Measurements from ENCODE around the gene CLDN2. TPM values are rescaled to one million over a fixed set of nuclear protein-coding genes. Genes with fewer than 3 reads are reported as not detected.

CLDN2 gene
- total RNA-seq, 4 donors from 2014 or later: 0.16 TPM; not detected in 3

- H3K36me3 ChIP-seq: no peaks in the 10 kb centered on the region
- in situ Hi-C loops (cut with MboI; ENCODE audit: low sequenced_read_pairs in 4 of 4) (no loop called here), intact Hi-C loops (cut with DNase I; ENCODE audit: low total_unique reads) (no loop called here)
- no peak overlapping the region for H3K27ac ChIP-seq
- DNase-seq (no peak), ATAC-seq (no peak)
- TF ChIP-seq CTCF (IDR thresholded peaks at IDR 0.05 in 4 of 5, conservative IDR thresholded peaks at IDR 0.05 in 1 of 5): no peak
- TF ChIP-seq POLR2A (IDR thresholded peaks at IDR 0.05): no peak
- H3K4me1 ChIP-seq: no peaks in the 10 kb centered on the region
- no peak overlapping the region for H3K4me3 ChIP-seq
- H3K27me3 ChIP-seq: no peaks in the 10 kb centered on the region
- no peaks in the 10 kb centered on the region for H3K9me3 ChIP-seq
These were observed 29.2 kb downstream of the CLDN2 start for GRCh38 chrX:106949366-106949765.

DNA sequence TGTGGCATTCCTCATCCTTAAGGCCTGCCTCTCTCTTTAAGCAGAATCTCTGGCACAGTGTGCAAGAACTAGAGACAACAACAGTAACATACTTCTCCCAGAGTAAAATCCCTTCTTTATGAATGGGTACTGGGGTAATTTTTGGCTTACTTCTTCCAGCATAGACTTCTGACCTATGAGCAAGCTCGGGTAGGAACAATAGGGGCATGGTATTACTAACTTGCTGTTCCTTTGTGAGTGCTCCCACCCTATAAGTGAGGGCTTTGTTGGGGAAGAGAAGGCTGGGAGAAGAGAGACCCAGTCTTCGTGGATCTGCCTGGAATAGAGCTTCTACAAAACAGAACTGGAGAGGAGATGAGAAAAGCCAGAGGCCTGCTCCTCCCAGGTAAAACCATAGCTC, 30.2 kb downstream of the CLDN2 start:
- no peak overlapping the region for H3K27ac ChIP-seq
- H3K9me3 ChIP-seq: no peaks in the 10 kb centered on the region
- H3K36me3 ChIP-seq: no peaks in the 10 kb centered on the region
- no peaks in the 10 kb centered on the region for H3K27me3 ChIP-seq
- in situ Hi-C loops (cut with MboI; ENCODE audit: low sequenced_read_pairs in 4 of 4): loop anchor here in 1 of 4 donors (10.0 kb wide), 1 partner anchor 56 kb away; no protein-coding TSS in a partner anchor
- ATAC-seq: no peak
- TF ChIP-seq CTCF (IDR thresholded peaks at IDR 0.05 in 4 of 5, conservative IDR thresholded peaks at IDR 0.05 in 1 of 5) (no peak), POLR2A (IDR thresholded peaks at IDR 0.05) (no peak)
- intact Hi-C loops (cut with DNase I; ENCODE audit: low total_unique reads): no loop called here
- no peak for DNase-seq
- H3K4me1 ChIP-seq: no peaks in the 10 kb centered on the region
- H3K4me3 ChIP-seq: no peak overlapping the region

DNA sequence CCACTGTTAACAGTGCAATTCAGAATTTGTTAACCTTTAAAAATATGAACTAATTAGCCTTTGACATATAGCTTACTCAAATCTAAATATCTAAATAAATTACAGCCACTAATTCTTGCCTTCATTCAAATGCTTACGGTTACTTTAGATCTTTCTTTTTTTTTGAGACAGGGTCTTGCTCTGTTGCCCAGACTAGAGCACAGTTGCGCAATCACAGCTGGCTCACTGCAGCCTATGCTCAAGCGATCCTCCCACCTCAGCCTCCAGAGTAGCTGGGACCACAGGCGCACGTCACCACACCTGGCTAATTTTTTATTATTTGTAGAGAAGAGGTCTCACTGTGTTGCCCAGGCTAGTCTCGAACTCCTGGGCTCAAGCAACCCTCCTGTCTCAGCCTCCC, 31.0 kb downstream of the CLDN2 start:
- H3K27ac ChIP-seq: no peak overlapping the region
- TF ChIP-seq POLR2A (IDR thresholded peaks at IDR 0.05) (no peak), CTCF (IDR thresholded peaks at IDR 0.05 in 4 of 5, conservative IDR thresholded peaks at IDR 0.05 in 1 of 5) (no peak)
- H3K27me3 ChIP-seq: no peaks in the 10 kb centered on the region
- intact Hi-C loops (cut with DNase I; ENCODE audit: low total_unique reads) (no loop called here), in situ Hi-C loops (cut with MboI; ENCODE audit: low sequenced_read_pairs in 4 of 4) (loop anchor here in 1 of 4 donors (10.0 kb wide), 1 partner anchor 56 kb away; no protein-coding TSS in a partner anchor)
- DNase-seq: no peak
- no peaks in the 10 kb centered on the region for H3K9me3 ChIP-seq
- H3K4me3 ChIP-seq: no peak overlapping the region
- ATAC-seq: no peak
- no peaks in the 10 kb centered on the region for H3K36me3 ChIP-seq
- no peaks in the 10 kb centered on the region for H3K4me1 ChIP-seq

GRCh38 chrX:106952089-106952488, 31.9 kb downstream of the CLDN2 start:
- Histone ChIP-seq H3K4me3 (no peak overlapping the region), H3K36me3 (no peaks in the 10 kb centered on the region), H3K27me3 (no peaks in the 10 kb centered on the region), H3K27ac (no peak overlapping the region), H3K9me3 (no peaks in the 10 kb centered on the region), H3K4me1 (no peaks in the 10 kb centered on the region)
- DNase-seq: no peak
- intact Hi-C loops (cut with DNase I; ENCODE audit: low total_unique reads) (no loop called here), in situ Hi-C loops (cut with MboI; ENCODE audit: low sequenced_read_pairs in 4 of 4) (loop anchor here in 1 of 4 donors (10.0 kb wide), 1 partner anchor 57 kb away; no protein-coding TSS in a partner anchor)
- no peak for TF ChIP-seq POLR2A (IDR thresholded peaks at IDR 0.05)
- TF ChIP-seq CTCF (IDR thresholded peaks at IDR 0.05 in 4 of 5, conservative IDR thresholded peaks at IDR 0.05 in 1 of 5): no peak
- ATAC-seq: no peak

- in situ Hi-C loops (cut with MboI; ENCODE audit: low sequenced_read_pairs in 4 of 4): loop anchor here in 1 of 4 donors (10.0 kb wide), 1 partner anchor 58 kb away; no protein-coding TSS in a partner anchor
- TF ChIP-seq CTCF (IDR thresholded peaks at IDR 0.05 in 4 of 5, conservative IDR thresholded peaks at IDR 0.05 in 1 of 5): no peak
- TF ChIP-seq POLR2A (IDR thresholded peaks at IDR 0.05): no peak
These were observed 32.3 kb downstream of the CLDN2 start for GRCh38 chrX:106952538-106952937.

More at GRCh38 chrX:106952538-106952937, 32.3 kb downstream of the CLDN2 start:
- Histone ChIP-seq H3K4me1 (no peaks in the 10 kb centered on the region), H3K27ac (no peak overlapping the region), H3K4me3 (no peak overlapping the region), H3K9me3 (no peaks in the 10 kb centered on the region), H3K36me3 (no peaks in the 10 kb centered on the region), H3K27me3 (no peaks in the 10 kb centered on the region)
- DNase-seq: no peak
- no peak for ATAC-seq
- intact Hi-C loops (cut with DNase I; ENCODE audit: low total_unique reads): no loop called here

Data from gastrocnemius medialis (tissue), 4 donors.